ENCODE data around the gene SYNE2. TPM values are rescaled to one million over a fixed set of nuclear protein-coding genes. Genes with fewer than 3 reads are reported as not detected.
A peak's percentile ranks its signal among the peaks of the same experiment; 100 is the strongest.

The SYNE2 gene
- total and polyA plus RNA-seq, 5 donors from 2014 or later, result 25.6 to 348 (median 32.3) TPM

DNA sequence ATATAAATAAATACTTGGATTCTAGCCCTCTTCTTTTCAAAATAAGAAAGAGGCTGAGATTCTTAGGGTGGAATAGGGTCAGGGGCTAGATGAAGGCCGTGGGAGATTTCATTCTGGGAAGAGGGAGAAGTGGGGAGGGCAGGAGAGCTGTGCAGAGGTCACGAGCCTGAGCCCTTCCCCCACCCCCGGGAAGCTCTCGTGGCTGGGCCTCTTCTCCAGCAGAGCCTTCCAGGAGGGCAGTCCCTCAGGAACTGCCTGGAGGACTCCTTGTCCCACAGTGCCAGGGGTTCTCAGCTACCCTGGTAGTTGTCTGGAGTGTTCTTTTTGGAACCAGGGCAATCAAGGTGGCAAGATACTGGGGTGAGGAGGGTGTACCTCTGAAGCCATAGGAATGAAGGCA lies 347.4 kb downstream of the SYNE2 start:
- Mint-ChIP-seq H3K36me3 (peaks cover 21% of the 10 kb centered on the region), H3K4me3 (no peak overlapping the region), H3K27ac (peak overlapping the region in 1 of 3 donors; percentile 84), H3K9me3 (peaks cover 0 to 2% (median 0%) of the 10 kb centered on the region in 7 donors), H3K4me1 (peaks cover 10 to 44% (median 31%) of the 10 kb centered on the region in 4 donors), H3K27me3 (no peaks in the 10 kb centered on the region)
- no peak overlapping the region for H3K4me3 ChIP-seq (ENCODE audit: low read depth, low read length)
- peaks cover 17% of the 10 kb centered on the region for H3K4me1 ChIP-seq (ENCODE audit: control insufficient read depth, insufficient read depth, low read length, poor library complexity, severe bottlenecking)
- no peaks in the 10 kb centered on the region for H3K27me3 ChIP-seq (ENCODE audit: control insufficient read depth, insufficient read depth, low read length)
- DNase-seq (no peak), ATAC-seq (ENCODE audit: low read depth in 2 of 2) (no peak)
- H3K9me3 ChIP-seq (ENCODE audit: control insufficient read depth in 2 of 2, low read length in 2 of 2), result no peaks in the 10 kb centered on the region
- H3K27ac ChIP-seq (ENCODE audit: insufficient read depth, low read length, poor library complexity, severe bottlenecking), result no peak overlapping the region
- peaks cover 60% of the 10 kb centered on the region for H3K36me3 ChIP-seq (ENCODE audit: control insufficient read depth, insufficient read depth, low read length)

DNA sequence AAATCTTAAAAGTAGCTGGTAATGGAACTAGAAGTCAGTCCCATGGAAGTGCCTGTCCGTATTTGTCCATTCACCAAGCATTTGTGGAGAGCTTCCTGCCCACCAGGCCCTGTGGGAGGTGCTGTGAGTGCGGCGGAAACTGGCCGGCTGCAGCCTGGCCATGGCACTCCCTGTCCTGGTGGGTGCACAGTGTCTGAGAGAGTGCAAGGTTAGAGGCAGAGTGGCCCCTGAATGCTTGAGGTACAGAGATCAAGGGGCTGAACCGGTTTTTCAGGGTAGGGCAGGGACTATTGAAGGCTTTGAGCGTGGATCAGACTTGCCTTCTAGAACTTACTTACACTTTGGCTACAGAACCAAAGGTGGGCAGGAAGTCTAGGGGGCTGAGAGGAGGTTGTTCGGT lies 348.5 kb downstream of the SYNE2 start:
- Mint-ChIP-seq H3K4me1 (peaks cover 4 to 33% (median 23%) of the 10 kb centered on the region in 4 donors), H3K27me3 (no peaks in the 10 kb centered on the region), H3K27ac (peak overlapping the region in 1 of 3 donors; percentile 36), H3K36me3 (peaks cover 21% of the 10 kb centered on the region), H3K9me3 (peaks cover 0 to 2% (median 0%) of the 10 kb centered on the region in 7 donors), H3K4me3 (no peak overlapping the region)
- no peak for DNase-seq
- Histone ChIP-seq H3K36me3 (ENCODE audit: control insufficient read depth, insufficient read depth, low read length) (peaks cover 60% of the 10 kb centered on the region), H3K9me3 (ENCODE audit: control insufficient read depth in 2 of 2, low read length in 2 of 2) (no peaks in the 10 kb centered on the region), H3K4me1 (ENCODE audit: control insufficient read depth, insufficient read depth, low read length, poor library complexity, severe bottlenecking) (peaks cover 5% of the 10 kb centered on the region), H3K27me3 (ENCODE audit: control insufficient read depth, insufficient read depth, low read length) (no peaks in the 10 kb centered on the region), H3K27ac (ENCODE audit: insufficient read depth, low read length, poor library complexity, severe bottlenecking) (no peak overlapping the region), H3K4me3 (ENCODE audit: low read depth, low read length) (no peak overlapping the region)
- no peak for ATAC-seq (ENCODE audit: low read depth in 2 of 2)

DNA sequence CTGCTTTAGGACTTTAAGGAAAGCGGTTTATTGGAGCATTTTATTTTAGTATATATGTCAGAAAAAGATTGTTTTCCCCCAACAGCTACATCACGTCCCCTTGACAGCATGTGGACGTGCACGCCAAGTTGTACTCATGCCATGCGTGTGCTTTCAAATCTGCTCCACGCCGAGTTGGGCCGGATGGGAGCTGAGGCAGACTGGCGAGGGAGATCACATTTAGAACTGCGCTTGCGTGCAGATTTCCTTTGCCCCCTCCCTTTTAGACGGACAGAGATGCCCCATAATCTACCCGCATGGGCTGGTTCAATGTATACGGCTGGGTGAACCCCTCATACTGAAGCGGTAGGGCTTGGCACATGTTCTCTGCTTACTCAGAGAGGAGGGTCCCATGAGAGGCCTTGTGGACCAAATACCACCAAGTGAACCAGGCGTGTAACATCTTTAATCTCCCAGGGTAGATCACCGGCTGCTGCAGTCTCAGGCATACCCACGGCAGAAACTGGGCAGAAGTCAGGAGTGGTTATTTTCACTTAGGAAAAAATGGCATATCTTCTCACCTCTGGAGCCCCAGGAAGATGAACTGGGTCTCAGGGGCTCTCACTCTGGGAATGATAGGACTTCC lies 349.2 kb downstream of the SYNE2 start:
- no peak overlapping the region for H3K27ac Mint-ChIP-seq
- peaks cover 21% of the 10 kb centered on the region for H3K36me3 Mint-ChIP-seq

DNA sequence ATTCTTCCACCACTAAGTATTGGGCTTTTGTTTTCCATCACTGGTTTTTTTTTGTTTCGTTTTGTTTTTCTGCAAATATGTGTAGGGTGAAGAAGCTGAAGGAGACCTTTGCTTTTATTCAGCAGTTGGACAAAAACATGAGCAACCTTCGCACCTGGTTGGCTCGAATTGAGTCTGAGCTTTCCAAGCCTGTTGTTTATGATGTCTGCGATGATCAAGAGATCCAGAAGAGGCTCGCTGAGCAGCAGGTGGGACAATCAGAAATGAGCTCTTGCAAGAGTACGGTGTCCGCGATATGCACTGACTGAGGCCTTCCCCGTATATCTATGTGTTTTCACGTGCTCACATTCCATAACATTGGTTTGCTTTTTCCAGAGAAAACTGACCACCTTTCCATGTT lies 349.9 kb downstream of the SYNE2 start:
- no peaks in the 10 kb centered on the region for H3K9me3 ChIP-seq (ENCODE audit: control insufficient read depth in 2 of 2, low read length in 2 of 2)
- ATAC-seq (ENCODE audit: low read depth in 2 of 2) (no peak), DNase-seq (no peak)
- H3K27me3 Mint-ChIP-seq, result no peaks in the 10 kb centered on the region
- H3K36me3 ChIP-seq (ENCODE audit: control insufficient read depth, insufficient read depth, low read length), result peaks cover 60% of the 10 kb centered on the region
- peaks cover 0 to 19% (median 13%) of the 10 kb centered on the region in 4 donors for H3K4me1 Mint-ChIP-seq
- H3K4me3 ChIP-seq (ENCODE audit: low read depth, low read length), result no peak overlapping the region
- H3K4me1 ChIP-seq (ENCODE audit: control insufficient read depth, insufficient read depth, low read length, poor library complexity, severe bottlenecking), result no peaks in the 10 kb centered on the region
- no peak overlapping the region for H3K27ac ChIP-seq (ENCODE audit: insufficient read depth, low read length, poor library complexity, severe bottlenecking)
- peaks cover 0 to 2% (median 0%) of the 10 kb centered on the region in 7 donors for H3K9me3 Mint-ChIP-seq
- H3K4me3 Mint-ChIP-seq, result no peak overlapping the region
- H3K36me3 Mint-ChIP-seq, result peaks cover 21% of the 10 kb centered on the region
- H3K27ac Mint-ChIP-seq, result peak overlapping the region in 1 of 3 donors; percentile 25
- H3K27me3 ChIP-seq (ENCODE audit: control insufficient read depth, insufficient read depth, low read length), result no peaks in the 10 kb centered on the region

More for the DNA sequence above, 349.2 kb downstream of the SYNE2 start:
- Histone ChIP-seq H3K36me3 (ENCODE audit: control insufficient read depth, insufficient read depth, low read length) (peaks cover 62% of the 10 kb centered on the region), H3K4me3 (ENCODE audit: low read depth, low read length) (no peak overlapping the region), H3K4me1 (ENCODE audit: control insufficient read depth, insufficient read depth, low read length, poor library complexity, severe bottlenecking) (no peaks in the 10 kb centered on the region), H3K27me3 (ENCODE audit: control insufficient read depth, insufficient read depth, low read length) (no peaks in the 10 kb centered on the region), H3K9me3 (ENCODE audit: control insufficient read depth in 2 of 2, low read length in 2 of 2) (no peaks in the 10 kb centered on the region), H3K27ac (ENCODE audit: insufficient read depth, low read length, poor library complexity, severe bottlenecking) (no peak overlapping the region)
- no peak overlapping the region for H3K4me3 Mint-ChIP-seq
- peaks cover 0 to 2% (median 0%) of the 10 kb centered on the region in 7 donors for H3K9me3 Mint-ChIP-seq
- no peaks in the 10 kb centered on the region for H3K27me3 Mint-ChIP-seq
- peaks cover 0 to 26% (median 19%) of the 10 kb centered on the region in 4 donors for H3K4me1 Mint-ChIP-seq
- ATAC-seq (ENCODE audit: low read depth in 2 of 2) (no peak), DNase-seq (no peak)

DNA sequence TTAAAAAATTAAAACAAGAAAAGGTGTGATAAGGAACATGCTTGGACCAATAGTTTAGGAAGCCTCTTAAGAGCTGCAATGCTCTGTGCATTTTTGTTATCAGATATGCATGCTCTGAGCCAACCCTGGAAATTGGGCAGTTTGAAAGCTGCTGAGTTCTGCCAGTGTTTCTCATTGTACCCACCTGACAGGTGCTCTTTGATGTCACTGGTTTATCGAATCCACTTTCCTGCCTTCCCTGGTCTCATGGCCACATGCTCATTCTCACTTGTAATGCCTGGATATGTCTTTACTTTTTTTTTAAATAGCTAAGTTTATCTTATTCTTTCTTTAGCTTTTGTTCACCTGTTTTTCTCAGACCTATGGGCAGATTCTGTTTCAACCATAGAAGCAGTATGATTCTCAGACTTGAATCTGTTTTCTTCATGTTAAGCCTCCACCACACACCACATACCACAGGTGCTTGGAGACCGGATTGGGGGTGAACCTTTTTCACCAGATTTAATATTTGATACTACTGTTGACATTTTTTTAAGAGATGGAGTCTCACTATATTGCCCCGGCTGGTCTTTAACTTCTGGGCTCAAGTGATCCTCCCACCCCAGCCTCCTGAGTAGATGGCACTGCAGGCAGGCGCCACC lies 350.7 kb downstream of the SYNE2 start:
- Histone ChIP-seq H3K9me3 (ENCODE audit: control insufficient read depth in 2 of 2, low read length in 2 of 2) (no peaks in the 10 kb centered on the region), H3K4me3 (ENCODE audit: low read depth, low read length) (no peak overlapping the region), H3K27me3 (ENCODE audit: control insufficient read depth, insufficient read depth, low read length) (no peaks in the 10 kb centered on the region), H3K4me1 (ENCODE audit: control insufficient read depth, insufficient read depth, low read length, poor library complexity, severe bottlenecking) (no peaks in the 10 kb centered on the region), H3K27ac (ENCODE audit: insufficient read depth, low read length, poor library complexity, severe bottlenecking) (no peak overlapping the region), H3K36me3 (ENCODE audit: control insufficient read depth, insufficient read depth, low read length) (peaks cover 61% of the 10 kb centered on the region)
- ATAC-seq (ENCODE audit: low read depth in 2 of 2) (no peak), DNase-seq (no peak)
- Mint-ChIP-seq H3K27me3 (no peaks in the 10 kb centered on the region), H3K9me3 (peaks cover 0 to 2% (median 0%) of the 10 kb centered on the region in 7 donors), H3K27ac (peak overlapping the region in 1 of 3 donors; percentile 77), H3K4me1 (peaks cover 0 to 17% (median 10%) of the 10 kb centered on the region in 4 donors), H3K36me3 (peaks cover 23% of the 10 kb centered on the region), H3K4me3 (no peak overlapping the region)

DNA sequence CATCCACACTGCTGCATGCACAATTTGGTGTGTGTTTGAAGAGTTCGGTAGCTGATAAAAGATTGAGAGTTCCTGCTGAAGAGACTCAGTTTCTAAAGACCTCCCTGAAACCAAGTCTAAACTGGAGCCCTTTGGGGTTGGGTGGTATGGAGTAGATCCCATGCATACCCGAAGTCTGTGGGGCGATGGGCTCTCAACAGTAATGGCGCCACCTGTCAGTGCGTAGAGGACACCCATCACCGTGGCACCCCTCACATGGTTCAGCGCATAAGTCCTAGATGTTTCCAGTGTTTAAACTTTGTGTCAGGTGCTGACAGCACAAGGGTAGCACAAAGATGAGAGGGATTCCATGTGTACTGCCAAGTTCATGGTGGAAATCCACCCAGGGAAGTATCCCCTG lies 355.5 kb downstream of the SYNE2 start:
- H3K9me3 ChIP-seq (ENCODE audit: control insufficient read depth in 2 of 2, low read length in 2 of 2), result no peaks in the 10 kb centered on the region
- no peak overlapping the region for H3K4me3 ChIP-seq (ENCODE audit: low read depth, low read length)
- H3K27ac ChIP-seq (ENCODE audit: insufficient read depth, low read length, poor library complexity, severe bottlenecking), result no peak overlapping the region
- Mint-ChIP-seq H3K4me3 (no peak overlapping the region), H3K9me3 (peaks cover 0 to 4% (median 0%) of the 10 kb centered on the region in 7 donors), H3K27ac (peak overlapping the region in 1 of 3 donors; percentile 69), H3K36me3 (peaks cover 35% of the 10 kb centered on the region), H3K4me1 (peaks cover 0 to 4% (median 2%) of the 10 kb centered on the region in 4 donors), H3K27me3 (no peaks in the 10 kb centered on the region)
- H3K27me3 ChIP-seq (ENCODE audit: control insufficient read depth, insufficient read depth, low read length), result no peaks in the 10 kb centered on the region
- no peaks in the 10 kb centered on the region for H3K4me1 ChIP-seq (ENCODE audit: control insufficient read depth, insufficient read depth, low read length, poor library complexity, severe bottlenecking)
- DNase-seq, result no peak
- peaks cover 76% of the 10 kb centered on the region for H3K36me3 ChIP-seq (ENCODE audit: control insufficient read depth, insufficient read depth, low read length)
- ATAC-seq (ENCODE audit: low read depth in 2 of 2), result no peak

DNA sequence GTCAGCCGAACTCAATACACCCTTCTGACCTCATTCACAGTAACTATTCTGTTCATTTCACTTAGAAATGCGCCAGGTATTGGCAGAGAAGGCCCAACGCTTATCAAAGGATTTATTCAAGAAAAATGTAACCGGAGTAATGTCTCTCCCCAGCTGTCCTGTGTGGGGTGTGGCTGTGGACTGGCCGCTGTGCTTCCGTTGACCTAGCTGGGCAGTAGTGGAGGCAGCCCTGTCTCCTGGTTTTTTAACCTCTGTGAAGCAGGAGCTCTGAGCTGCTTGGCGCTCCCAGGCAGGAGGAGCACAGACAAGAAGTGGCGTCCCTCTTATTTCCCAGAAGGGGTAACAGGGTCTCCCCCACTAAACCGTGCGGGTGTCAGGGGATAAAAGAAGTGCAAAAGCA lies 356.2 kb downstream of the SYNE2 start:
- ATAC-seq (ENCODE audit: low read depth in 2 of 2) (no peak), DNase-seq (no peak)
- H3K4me1 Mint-ChIP-seq, result peaks cover 0 to 4% (median 0%) of the 10 kb centered on the region in 4 donors
- no peak overlapping the region for H3K4me3 Mint-ChIP-seq
- Histone ChIP-seq H3K4me1 (ENCODE audit: control insufficient read depth, insufficient read depth, low read length, poor library complexity, severe bottlenecking) (no peaks in the 10 kb centered on the region), H3K27ac (ENCODE audit: insufficient read depth, low read length, poor library complexity, severe bottlenecking) (no peak overlapping the region), H3K36me3 (ENCODE audit: control insufficient read depth, insufficient read depth, low read length) (peaks cover 76% of the 10 kb centered on the region), H3K9me3 (ENCODE audit: control insufficient read depth in 2 of 2, low read length in 2 of 2) (no peaks in the 10 kb centered on the region), H3K4me3 (ENCODE audit: low read depth, low read length) (no peak overlapping the region), H3K27me3 (ENCODE audit: control insufficient read depth, insufficient read depth, low read length) (no peaks in the 10 kb centered on the region)
- no peaks in the 10 kb centered on the region for H3K27me3 Mint-ChIP-seq
- peaks cover 37% of the 10 kb centered on the region for H3K36me3 Mint-ChIP-seq
- peak overlapping the region in 1 of 3 donors; percentile 41 for H3K27ac Mint-ChIP-seq
- peaks cover 0 to 4% (median 0%) of the 10 kb centered on the region in 7 donors for H3K9me3 Mint-ChIP-seq
